Measurements from ENCODE around the gene SMG1. TPM values are rescaled to one million over a fixed set of nuclear protein-coding genes. Genes with fewer than 3 reads are reported as not detected.
A peak's percentile ranks its signal among the peaks of the same experiment; 100 is the strongest.

Gene SMG1
- total and polyA plus RNA-seq, 4 donors = 11.3 to 139 (median 43.0) TPM

GRCh38 chr16:18938986-18939385, 12.8 kb upstream of the SMG1 start:
- DNase-seq (no peak), ATAC-seq (ENCODE audit: insufficient read depth, low FRiP score) (no peak)
- WGBS, 2 donors = 95 to 98% methylated on average over 9 of the region's 9 CpGs
- peaks cover 0 to 4% (median 0%) of the 10 kb centered on the region in 5 donors for H3K4me1 ChIP-seq (ENCODE audit: control insufficient read depth in 5 of 5, insufficient read depth in 5 of 5, low read length in 5 of 5)
- H3K4me3 ChIP-seq = no peak overlapping the region
- H3K27ac ChIP-seq (ENCODE audit: low read depth in 1 of 2, low read length in 1 of 2) = no peak overlapping the region
- TF ChIP-seq CTCF (IDR thresholded peaks at IDR 0.05; ENCODE audit: control extremely low read depth, extremely low read depth) = no peak
- no peaks in the 10 kb centered on the region for H3K9me3 ChIP-seq (ENCODE audit: control insufficient read depth in 4 of 4, insufficient read depth in 3 of 4, low read length in 3 of 4)
- no peaks in the 10 kb centered on the region for H3K36me3 ChIP-seq (ENCODE audit: control insufficient read depth in 4 of 4, insufficient read depth in 4 of 4, low read length in 4 of 4)
- H3K27me3 ChIP-seq (ENCODE audit: control insufficient read depth in 3 of 3, insufficient read depth in 3 of 3, low read length in 2 of 3) = peaks cover 0 to 2% (median 0%) of the 10 kb centered on the region in 3 donors
- no peak overlapping the region for H3K9ac ChIP-seq (ENCODE audit: insufficient read depth in 1 of 2, low read length in 2 of 2)

GRCh38 chr16:18937390-18937789, 11.2 kb upstream of the SMG1 start:
- Histone ChIP-seq H3K36me3 (ENCODE audit: control insufficient read depth in 4 of 4, insufficient read depth in 4 of 4, low read length in 4 of 4) (no peaks in the 10 kb centered on the region), H3K9ac (ENCODE audit: insufficient read depth in 1 of 2, low read length in 2 of 2) (no peak overlapping the region), H3K27me3 (ENCODE audit: control insufficient read depth in 3 of 3, insufficient read depth in 3 of 3, low read length in 2 of 3) (peaks cover 0 to 2% (median 0%) of the 10 kb centered on the region in 3 donors), H3K9me3 (ENCODE audit: control insufficient read depth in 4 of 4, insufficient read depth in 3 of 4, low read length in 3 of 4) (no peaks in the 10 kb centered on the region), H3K27ac (ENCODE audit: low read depth in 1 of 2, low read length in 1 of 2) (no peak overlapping the region), H3K4me1 (ENCODE audit: control insufficient read depth in 5 of 5, insufficient read depth in 5 of 5, low read length in 5 of 5) (peaks cover 0 to 6% (median 0%) of the 10 kb centered on the region in 5 donors), H3K4me3 (no peak overlapping the region)
- DNase-seq = no peak
- no peak for ATAC-seq (ENCODE audit: insufficient read depth, low FRiP score)
- no peak for TF ChIP-seq CTCF (IDR thresholded peaks at IDR 0.05; ENCODE audit: control extremely low read depth, extremely low read depth)

GRCh38 chr16:18936727-18937340, 10.6 kb upstream of the SMG1 start:
- Histone ChIP-seq H3K27me3 (ENCODE audit: control insufficient read depth in 3 of 3, insufficient read depth in 3 of 3, low read length in 2 of 3) (peaks cover 0 to 2% (median 0%) of the 10 kb centered on the region in 3 donors), H3K4me3 (no peak overlapping the region), H3K9ac (ENCODE audit: insufficient read depth in 1 of 2, low read length in 2 of 2) (no peak overlapping the region), H3K27ac (ENCODE audit: low read depth in 1 of 2, low read length in 1 of 2) (no peak overlapping the region), H3K36me3 (ENCODE audit: control insufficient read depth in 4 of 4, insufficient read depth in 4 of 4, low read length in 4 of 4) (no peaks in the 10 kb centered on the region), H3K4me1 (ENCODE audit: control insufficient read depth in 5 of 5, insufficient read depth in 5 of 5, low read length in 5 of 5) (peaks cover 0 to 6% (median 0%) of the 10 kb centered on the region in 5 donors), H3K9me3 (ENCODE audit: control insufficient read depth in 4 of 4, insufficient read depth in 3 of 4, low read length in 3 of 4) (no peaks in the 10 kb centered on the region)
- WGBS, 2 donors = 63 to 79% methylated on average over 7 of the region's 7 CpGs
- ATAC-seq (ENCODE audit: insufficient read depth, low FRiP score) = no peak
- no peak for TF ChIP-seq CTCF (IDR thresholded peaks at IDR 0.05; ENCODE audit: control extremely low read depth, extremely low read depth)
- DNase-seq = no peak

- H3K27ac ChIP-seq (ENCODE audit: low read depth in 1 of 2, low read length in 1 of 2) = peak overlapping the region in 1 of 2 donors; percentile 82
- no peak for DNase-seq
These were observed 7.3 kb upstream of the SMG1 start for GRCh38 chr16:18933501-18933900.

More at GRCh38 chr16:18933501-18933900, 7.3 kb upstream of the SMG1 start:
- ATAC-seq (ENCODE audit: insufficient read depth, low FRiP score) = no peak
- H3K4me3 ChIP-seq = no peak overlapping the region
- 37 to 50% methylated on average over 1 of the region's 1 CpG for WGBS, 2 donors
- H3K36me3 ChIP-seq (ENCODE audit: control insufficient read depth in 4 of 4, insufficient read depth in 4 of 4, low read length in 4 of 4) = no peaks in the 10 kb centered on the region
- peaks cover 0 to 2% (median 0%) of the 10 kb centered on the region in 3 donors for H3K27me3 ChIP-seq (ENCODE audit: control insufficient read depth in 3 of 3, insufficient read depth in 3 of 3, low read length in 2 of 3)
- TF ChIP-seq CTCF (IDR thresholded peaks at IDR 0.05; ENCODE audit: control extremely low read depth, extremely low read depth) = no peak
- H3K9me3 ChIP-seq (ENCODE audit: control insufficient read depth in 4 of 4, insufficient read depth in 3 of 4, low read length in 3 of 4) = no peaks in the 10 kb centered on the region
- peaks cover 0 to 6% (median 0%) of the 10 kb centered on the region in 5 donors for H3K4me1 ChIP-seq (ENCODE audit: control insufficient read depth in 5 of 5, insufficient read depth in 5 of 5, low read length in 5 of 5)
- no peak overlapping the region for H3K9ac ChIP-seq (ENCODE audit: insufficient read depth in 1 of 2, low read length in 2 of 2)
